Stimulated activated naive CD8-positive, alpha-beta T cell treated with anti-CD3 and anti-CD28 coated beads, Interleukin-15, amount 100 ng/mL, for 72 hours (primary cell): Measurements from ENCODE around the gene PLP2.
"Not testable (repeated sequence)": the region's sequence is repeated elsewhere in the genome, so short reads cannot be mapped to it uniquely, and the experiment has no call there.

Source experiments
- ATAC-seq: fragments of 150-1000 bp; cut with Tn5 transposase; 2 replicates; pipeline ENCODE4 v1.10.0; 2021; ENCODE audit warnings: mild to moderate bottlenecking, moderate library complexity
- DNase-seq, 2 donors: peaks; one replicate each; pipeline ENCODE4 v3.0.0; 2021 to 2022
- H3K27ac Mint-ChIP-seq, 2 donors: one replicate each; pipeline ENCODE4 v1.8.0; 2022; ENCODE audit warnings: mild to moderate bottlenecking in 2 of 2, mixed read lengths in 2 of 2, moderate library complexity in 2 of 2
- H3K27me3 Mint-ChIP-seq: one replicate; pipeline ENCODE4 v1.8.0; 2022; ENCODE audit warnings: mixed read lengths
- H3K4me1 Mint-ChIP-seq: one replicate; pipeline ENCODE4 v1.8.0; 2022; ENCODE audit warnings: mild to moderate bottlenecking, mixed read lengths
- H3K4me3 Mint-ChIP-seq, 2 donors: one replicate each; pipeline ENCODE4 v1.8.0; 2022; ENCODE audit warnings: mild to moderate bottlenecking in 2 of 2, mixed read lengths in 2 of 2, moderate library complexity in 1 of 2
- H3K9me3 Mint-ChIP-seq, 2 donors: one replicate each; pipeline ENCODE4 v1.8.0; 2022; ENCODE audit warnings: mixed read lengths in 2 of 2

PLP2 gene

DNA sequence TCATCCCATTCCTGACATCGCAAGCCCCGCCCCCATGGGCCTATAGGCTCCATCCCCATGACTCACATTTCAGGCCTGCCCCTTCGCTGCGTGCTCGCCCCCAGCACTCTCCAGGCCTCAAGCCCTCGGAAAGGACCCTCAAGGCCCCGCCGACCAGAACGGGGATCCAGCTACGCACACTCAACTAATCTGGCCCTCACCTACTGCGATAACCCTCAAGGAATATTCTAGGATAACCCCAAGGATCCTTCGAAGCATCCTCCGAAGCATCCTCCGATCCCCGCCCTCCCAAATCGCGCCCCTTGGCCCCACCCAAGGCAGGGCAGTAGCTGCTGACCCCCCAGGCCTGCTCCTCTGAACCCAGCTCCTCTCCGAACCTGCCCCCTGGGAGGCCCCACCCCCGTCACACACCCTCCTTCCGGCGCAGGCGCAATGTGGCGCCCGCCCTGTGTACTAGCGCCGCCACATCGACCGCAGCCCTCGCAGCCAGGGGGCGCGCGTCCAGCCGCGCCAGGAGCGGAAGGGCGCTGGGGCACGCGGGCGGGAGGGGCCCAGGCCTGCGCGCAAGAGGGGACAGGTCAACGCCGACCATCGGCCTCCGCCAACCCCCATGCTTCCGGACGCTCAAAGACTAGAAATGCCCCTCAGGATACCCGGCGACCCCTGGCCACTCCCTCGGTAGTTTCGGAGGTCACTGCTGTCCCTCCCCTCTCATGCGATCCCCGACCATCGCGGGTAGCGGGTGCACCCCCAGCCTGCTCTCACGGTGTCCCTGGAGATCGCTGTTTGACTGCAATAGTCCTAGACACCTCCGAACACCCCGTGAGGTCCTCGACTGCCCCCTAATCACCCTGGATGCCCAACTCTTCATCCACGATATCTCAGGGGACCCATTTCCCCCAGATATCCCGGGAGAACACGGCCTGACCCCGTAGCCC is 15.5 kb upstream of the PLP2 start:
- peak overlapping the region; percentile 97 to 98 for H3K27ac Mint-ChIP-seq
- H3K9me3 Mint-ChIP-seq = no peaks in the 10 kb centered on the region
- ATAC-seq (peak; percentile 92), DNase-seq (peak; percentile 82 to 87)
- peaks cover 9% of the 10 kb centered on the region for H3K4me1 Mint-ChIP-seq
- H3K4me3 Mint-ChIP-seq = peak overlapping the region; percentile 94
- no peaks in the 10 kb centered on the region for H3K27me3 Mint-ChIP-seq

DNA sequence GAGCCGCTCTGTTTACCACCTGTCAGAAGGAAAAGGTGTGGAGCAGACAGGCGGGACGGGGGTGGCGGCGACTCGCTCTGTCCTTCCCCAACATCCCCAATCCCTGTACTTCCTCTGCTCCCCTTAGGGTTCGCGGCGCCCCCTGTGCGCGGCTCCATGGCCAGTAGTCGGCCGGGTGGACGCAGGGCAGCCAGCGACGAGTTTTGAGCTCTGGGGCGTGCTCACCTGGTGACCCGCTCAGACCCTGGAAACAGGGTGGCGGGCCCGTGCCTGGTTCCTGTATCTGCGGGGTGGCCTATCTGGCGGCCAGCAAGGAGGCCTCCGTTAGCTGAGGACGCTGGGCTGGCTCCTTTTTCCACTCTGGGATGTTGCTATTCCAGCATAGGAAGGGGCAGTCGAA is 14.5 kb upstream of the PLP2 start:
- Mint-ChIP-seq H3K9me3 (no peaks in the 10 kb centered on the region), H3K27ac (peak overlapping the region in 1 of 2 donors; percentile 27), H3K4me3 (peak overlapping the region in 1 of 2 donors; percentile 13), H3K27me3 (no peaks in the 10 kb centered on the region), H3K4me1 (peaks cover 9% of the 10 kb centered on the region)
- ATAC-seq = no peak
- no peak for DNase-seq

GRCh38 chrX:49160908-49161307 is 10.8 kb upstream of the PLP2 start:
- ATAC-seq (no peak), DNase-seq (no peak)
- Mint-ChIP-seq H3K4me3 (no peak overlapping the region), H3K27me3 (no peaks in the 10 kb centered on the region), H3K4me1 (peaks cover 26% of the 10 kb centered on the region), H3K27ac (no peak overlapping the region), H3K9me3 (no peaks in the 10 kb centered on the region)

GRCh38 chrX:49161632-49162031 is 10.1 kb upstream of the PLP2 start:
- Mint-ChIP-seq H3K4me1 (peaks cover 29% of the 10 kb centered on the region), H3K27me3 (no peaks in the 10 kb centered on the region), H3K4me3 (no peak overlapping the region), H3K27ac (no peak overlapping the region), H3K9me3 (no peaks in the 10 kb centered on the region)
- DNase-seq (no peak), ATAC-seq (no peak)

DNA sequence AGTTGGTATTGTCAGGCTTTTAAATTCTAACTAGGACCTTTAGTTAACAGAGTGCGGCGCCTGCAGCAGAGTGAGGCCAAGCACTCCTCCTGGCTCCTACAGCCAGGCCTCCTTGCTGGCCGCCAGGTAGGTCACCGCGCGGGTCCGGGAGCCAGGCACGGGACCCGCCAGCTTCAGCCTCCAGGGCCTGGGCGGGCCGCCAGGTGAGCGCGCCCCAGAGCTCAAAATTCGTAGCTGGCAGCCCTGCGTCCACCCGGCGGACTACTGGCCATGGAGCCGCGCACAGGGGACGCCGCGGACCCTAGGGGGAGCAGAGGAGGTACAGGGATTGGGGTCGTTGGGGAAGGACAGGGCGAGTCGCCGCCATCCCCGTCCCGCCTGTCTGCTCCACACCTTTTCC is 9.1 kb upstream of the PLP2 start, which contains the start of gene MAGIX:
MAGIX (plus strand) TSS at position 139 of the 400 bp plus-strand sequence; CDS start at position 271, 132 bp downstream.
- no peaks in the 10 kb centered on the region for H3K27me3 Mint-ChIP-seq
- DNase-seq (no peak), ATAC-seq (no peak)
- H3K27ac Mint-ChIP-seq = peak within 1 kb of the TSS; percentile 89 to 95
- no peaks in the 10 kb centered on the region for H3K9me3 Mint-ChIP-seq
- H3K4me3 Mint-ChIP-seq = peak within 1 kb of the TSS; percentile 86 to 91
- peaks cover 36% of the 10 kb centered on the region for H3K4me1 Mint-ChIP-seq

- no peaks in the 10 kb centered on the region for H3K9me3 Mint-ChIP-seq
These were observed 7.9 kb upstream of the PLP2 start for GRCh38 chrX:49163555-49164419.

GRCh38 chrX:49164589-49165360 is 6.9 kb upstream of the PLP2 start:
- H3K27ac Mint-ChIP-seq = peak overlapping the region in 1 of 2 donors; percentile 65
- no peak for ATAC-seq
- DNase-seq = no peak
- H3K9me3 Mint-ChIP-seq = no peaks in the 10 kb centered on the region
- no peaks in the 10 kb centered on the region for H3K27me3 Mint-ChIP-seq
- peaks cover 41% of the 10 kb centered on the region for H3K4me1 Mint-ChIP-seq
- peak overlapping the region; percentile 0 to 85 for H3K4me3 Mint-ChIP-seq

More at GRCh38 chrX:49163555-49164419, 7.9 kb upstream of the PLP2 start:
- ATAC-seq = peak; percentile 68
- Mint-ChIP-seq H3K27ac (peak overlapping the region; percentile 96 to 97), H3K27me3 (no peaks in the 10 kb centered on the region), H3K4me1 (peaks cover 41% of the 10 kb centered on the region), H3K4me3 (peak overlapping the region; percentile 86 to 91)
- peak; percentile 82 for DNase-seq

DNA sequence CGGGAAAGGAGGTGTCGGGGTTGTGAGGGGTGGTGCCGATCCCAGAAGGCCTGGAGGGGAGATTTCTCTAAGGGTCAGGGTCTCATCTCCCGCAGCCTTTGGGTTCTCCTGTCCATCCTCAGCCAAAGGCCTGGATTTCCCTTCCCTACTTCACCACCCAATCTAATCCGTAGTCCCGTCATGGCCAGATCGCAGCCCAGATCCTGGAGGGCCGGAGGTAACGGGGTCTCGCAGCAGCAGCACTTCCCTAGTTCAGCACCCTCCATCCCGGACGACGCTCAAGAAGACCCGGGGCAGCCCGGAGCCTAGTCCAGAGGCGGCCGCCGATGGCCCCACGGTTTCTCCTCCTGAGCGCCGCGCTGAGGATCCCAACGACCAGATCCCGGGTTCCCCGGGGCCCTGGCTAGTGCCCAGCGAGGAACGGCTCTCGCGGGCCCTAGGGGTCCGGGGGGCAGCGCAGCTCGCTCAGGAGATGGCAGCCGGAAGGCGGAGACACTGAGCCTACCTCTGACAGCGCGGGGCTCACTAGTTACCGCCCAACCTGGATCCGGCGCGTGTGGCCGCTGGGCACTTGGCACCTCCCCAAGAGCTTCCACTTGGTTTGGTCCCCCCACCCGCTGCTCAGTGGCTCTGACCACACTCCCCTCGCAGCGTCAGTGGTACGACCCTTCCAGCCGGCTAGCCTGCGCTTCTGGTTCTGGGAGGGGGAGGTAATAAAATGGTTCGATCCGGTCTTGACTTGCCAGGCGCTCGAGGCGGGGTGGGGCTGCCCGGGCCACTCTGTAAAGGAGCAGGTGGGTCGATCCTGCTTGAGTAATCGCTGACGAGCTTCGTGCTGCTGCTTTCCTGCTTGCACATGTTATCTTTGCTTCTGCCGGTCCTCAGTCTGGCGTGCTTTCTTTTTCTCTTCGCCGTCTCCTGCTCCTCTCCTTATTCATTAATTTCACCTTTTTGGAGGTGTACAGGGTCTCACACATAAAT is 5.5 kb upstream of the PLP2 start:
- Mint-ChIP-seq H3K27ac (peak overlapping the region; percentile 86 to 99), H3K4me3 (peak overlapping the region; percentile 85 to 96), H3K9me3 (no peaks in the 10 kb centered on the region), H3K27me3 (no peaks in the 10 kb centered on the region), H3K4me1 (peaks cover 43% of the 10 kb centered on the region)
- DNase-seq = peak; percentile 85 to 87
- peak; percentile 75 for ATAC-seq

DNA sequence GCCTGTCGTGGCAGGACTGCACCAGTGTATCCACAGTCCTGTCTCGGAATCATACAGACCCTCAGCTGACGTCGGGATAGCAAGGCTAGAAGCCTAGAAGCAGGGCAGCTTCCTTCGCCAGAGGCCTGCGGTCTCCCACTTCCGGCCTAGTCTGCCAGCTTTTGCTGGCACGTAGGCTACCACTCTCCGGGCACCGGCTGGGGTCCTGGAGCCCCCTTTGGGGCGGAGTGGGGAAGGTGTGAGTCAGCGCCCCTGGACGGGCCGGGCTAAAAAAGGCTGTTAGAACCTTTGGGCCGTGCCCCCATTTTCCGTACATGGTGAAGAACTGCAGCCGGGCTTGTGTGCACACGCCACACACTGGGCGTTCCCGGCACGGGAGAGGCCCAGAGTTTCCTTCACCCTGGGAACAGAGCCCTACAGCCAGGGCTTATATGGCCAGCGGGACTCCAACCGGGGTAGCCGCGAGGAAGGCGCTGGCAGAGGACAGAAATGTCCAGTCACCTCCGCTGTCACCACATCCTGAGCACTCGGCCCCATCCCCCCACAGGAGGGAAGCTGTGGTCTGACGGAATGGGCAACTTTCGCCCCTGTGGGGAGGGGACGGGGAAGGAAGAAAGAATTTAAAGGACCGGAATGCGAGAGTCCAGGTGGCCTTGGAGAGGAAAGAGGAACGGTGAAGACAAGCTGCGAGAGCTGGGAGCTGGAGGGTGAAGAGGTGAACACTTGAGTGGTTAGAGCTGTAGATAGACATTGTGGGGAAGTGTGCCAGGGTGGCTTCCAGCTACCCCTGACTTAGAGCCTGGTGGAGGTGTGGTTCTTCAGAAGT is 4.6 kb upstream of the PLP2 start:
- H3K4me3 Mint-ChIP-seq = peak overlapping the region; percentile 85 to 96
- peak; percentile 56 to 59 for DNase-seq
- H3K4me1 Mint-ChIP-seq = peaks cover 47% of the 10 kb centered on the region

GRCh38 chrX:49167740-49168108 is 4.0 kb upstream of the PLP2 start:
- no peaks in the 10 kb centered on the region for H3K27me3 Mint-ChIP-seq
- peak overlapping the region in 1 of 2 donors; percentile 52 for H3K27ac Mint-ChIP-seq
- peaks cover 49% of the 10 kb centered on the region for H3K4me1 Mint-ChIP-seq
- peak overlapping the region; percentile 85 to 96 for H3K4me3 Mint-ChIP-seq
- DNase-seq (no peak), ATAC-seq (no peak)
- H3K9me3 Mint-ChIP-seq = no peaks in the 10 kb centered on the region

More for the DNA sequence above, 4.6 kb upstream of the PLP2 start:
- Mint-ChIP-seq H3K27ac (peak overlapping the region; percentile 86 to 99), H3K27me3 (no peaks in the 10 kb centered on the region), H3K9me3 (no peaks in the 10 kb centered on the region)
- ATAC-seq = peak; percentile 36

- DNase-seq = peak; percentile 66 to 83
These were observed 632 bp downstream of the PLP2 start for GRCh38 chrX:49172280-49172780.

GRCh38 chrX:49173544-49173943 is 1.8 kb downstream of the PLP2 start:
- not testable (repeated sequence) for DNase-seq, H3K27me3 Mint-ChIP-seq, ATAC-seq, H3K9me3 Mint-ChIP-seq
- Mint-ChIP-seq H3K4me1 (peaks cover 48% of the 10 kb centered on the region), H3K4me3 (peak overlapping the region; percentile 87 to 92), H3K27ac (peak overlapping the region in 1 of 2 donors; percentile 25)

More at GRCh38 chrX:49172280-49172780, 632 bp downstream of the PLP2 start:
- H3K27ac Mint-ChIP-seq = peak overlapping the region; percentile 93 to 95
- H3K9me3 Mint-ChIP-seq = no peaks in the 10 kb centered on the region
- H3K4me3 Mint-ChIP-seq = peak overlapping the region; percentile 87 to 92
- H3K27me3 Mint-ChIP-seq = no peaks in the 10 kb centered on the region
- H3K4me1 Mint-ChIP-seq = peaks cover 52% of the 10 kb centered on the region
- peak; percentile 86 for ATAC-seq

DNA sequence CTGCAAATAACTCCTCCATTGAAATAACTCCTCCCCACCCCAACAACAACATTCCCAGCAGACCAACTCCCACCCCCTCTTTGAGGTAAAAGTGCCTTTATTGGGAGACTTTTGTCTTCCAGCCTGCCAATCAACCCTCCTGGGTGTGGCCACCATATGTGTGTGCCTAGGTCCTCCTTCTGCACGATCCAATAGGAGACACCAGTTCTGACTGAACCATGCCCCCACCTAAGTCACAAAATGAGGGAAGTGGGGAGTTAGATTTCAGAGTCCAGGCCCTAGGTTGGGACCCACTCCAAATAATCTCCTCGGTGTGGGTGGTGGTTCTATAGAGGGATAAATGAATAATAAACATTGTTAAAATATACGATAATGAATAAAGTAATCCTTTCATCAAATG is 3.0 kb downstream of the PLP2 start:
- Mint-ChIP-seq H3K9me3 (no peaks in the 10 kb centered on the region), H3K27ac (no peak overlapping the region), H3K27me3 (no peaks in the 10 kb centered on the region), H3K4me1 (peaks cover 48% of the 10 kb centered on the region), H3K4me3 (peak overlapping the region in 1 of 2 donors; percentile 24)
- ATAC-seq = no peak
- DNase-seq = no peak
